ENCODE results near the gene MBIP.
A peak's percentile ranks its signal among the peaks of the same experiment; 100 is the strongest.

Gene MBIP

DNA sequence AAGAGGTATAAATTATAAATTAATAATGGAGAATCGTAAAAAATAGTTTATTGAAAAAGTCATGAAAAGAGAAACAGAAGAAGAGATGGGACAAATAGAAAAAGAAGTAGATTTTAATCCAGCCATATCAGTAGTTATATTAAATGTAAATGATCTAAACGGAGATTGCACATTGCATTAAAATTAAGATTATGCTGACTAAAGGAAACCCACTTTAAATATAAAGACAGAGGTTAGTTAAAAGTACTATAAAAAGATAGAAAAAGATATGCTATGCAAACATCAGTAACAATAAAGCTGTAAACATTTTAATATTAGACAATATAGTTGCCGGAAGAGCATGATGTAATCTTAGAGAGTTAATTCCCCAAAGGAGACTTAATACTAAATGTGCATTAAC lies 5.4 kb upstream of the MBIP start:
- H3K4me3 ChIP-seq (replicated peaks; ENCODE audit: low read depth, low read length) = no peak overlapping the region
- TF ChIP-seq, protein P1, sequence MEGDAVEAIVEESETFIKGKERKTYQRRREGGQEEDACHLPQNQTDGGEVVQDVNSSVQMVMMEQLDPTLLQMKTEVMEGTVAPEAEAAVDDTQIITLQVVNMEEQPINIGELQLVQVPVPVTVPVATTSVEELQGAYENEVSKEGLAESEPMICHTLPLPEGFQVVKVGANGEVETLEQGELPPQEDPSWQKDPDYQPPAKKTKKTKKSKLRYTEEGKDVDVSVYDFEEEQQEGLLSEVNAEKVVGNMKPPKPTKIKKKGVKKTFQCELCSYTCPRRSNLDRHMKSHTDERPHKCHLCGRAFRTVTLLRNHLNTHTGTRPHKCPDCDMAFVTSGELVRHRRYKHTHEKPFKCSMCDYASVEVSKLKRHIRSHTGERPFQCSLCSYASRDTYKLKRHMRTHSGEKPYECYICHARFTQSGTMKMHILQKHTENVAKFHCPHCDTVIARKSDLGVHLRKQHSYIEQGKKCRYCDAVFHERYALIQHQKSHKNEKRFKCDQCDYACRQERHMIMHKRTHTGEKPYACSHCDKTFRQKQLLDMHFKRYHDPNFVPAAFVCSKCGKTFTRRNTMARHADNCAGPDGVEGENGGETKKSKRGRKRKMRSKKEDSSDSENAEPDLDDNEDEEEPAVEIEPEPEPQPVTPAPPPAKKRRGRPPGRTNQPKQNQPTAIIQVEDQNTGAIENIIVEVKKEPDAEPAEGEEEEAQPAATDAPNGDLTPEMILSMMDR (IDR thresholded peaks at IDR 0.05; ENCODE audit: low read depth, low read length, missing control alignments) = no peak
- no peak for DNase-seq (ENCODE audit: extremely low read depth, low read depth)

DNA sequence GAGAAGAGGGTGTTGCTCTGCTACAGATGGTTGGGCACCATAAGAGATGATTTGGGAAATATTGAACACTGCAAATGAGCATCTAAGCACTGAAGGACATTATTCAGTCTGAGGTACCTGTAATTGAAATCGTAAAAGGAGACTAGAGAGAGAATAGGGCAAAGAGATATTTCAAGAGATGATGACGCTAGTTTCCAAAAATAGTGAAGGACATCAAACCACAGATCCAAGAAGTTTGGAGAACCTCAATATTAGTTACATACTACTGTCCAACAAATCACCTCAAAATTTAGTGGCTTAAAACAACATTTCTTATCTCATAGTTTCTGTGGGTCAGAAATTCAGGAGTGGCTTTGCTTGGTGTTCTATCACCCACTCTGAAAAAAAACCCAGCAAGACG lies 4.5 kb upstream of the MBIP start:
- no peak for DNase-seq (ENCODE audit: extremely low read depth, low read depth)
- TF ChIP-seq, protein P1 (IDR thresholded peaks at IDR 0.05; ENCODE audit: low read depth, low read length, missing control alignments) = no peak
- H3K4me3 ChIP-seq (replicated peaks; ENCODE audit: low read depth, low read length) = no peak overlapping the region

DNA sequence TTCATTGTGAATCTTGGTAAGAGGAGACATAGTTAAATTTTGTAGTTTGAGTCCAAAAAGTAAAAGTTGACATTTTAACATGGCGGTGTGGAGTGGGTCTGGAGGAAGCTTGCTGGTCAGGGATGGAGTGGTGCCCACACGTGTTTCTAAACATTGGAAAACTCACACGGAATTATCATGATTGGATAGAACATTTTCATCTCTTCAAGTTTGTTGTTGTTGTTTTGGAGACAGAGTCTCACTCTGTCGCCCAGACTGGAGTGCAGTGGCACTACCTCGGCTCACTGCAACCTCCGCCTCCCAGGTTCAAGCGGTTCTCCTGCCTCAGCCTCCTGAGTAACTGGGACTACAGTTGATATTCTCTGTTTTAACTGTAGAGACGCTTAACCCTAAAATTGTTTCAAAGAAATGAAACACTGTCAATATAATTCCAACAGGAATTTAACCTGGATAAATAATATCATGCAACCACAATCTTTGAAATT lies 502 bp upstream of the MBIP start:
- DNase-seq (ENCODE audit: extremely low read depth, low read depth) = no peak
- TF ChIP-seq, protein P1 (IDR thresholded peaks at IDR 0.05; ENCODE audit: low read depth, low read length, missing control alignments) = no peak
- peak overlapping the region; percentile 84 for H3K4me3 ChIP-seq (replicated peaks; ENCODE audit: low read depth, low read length)

DNA sequence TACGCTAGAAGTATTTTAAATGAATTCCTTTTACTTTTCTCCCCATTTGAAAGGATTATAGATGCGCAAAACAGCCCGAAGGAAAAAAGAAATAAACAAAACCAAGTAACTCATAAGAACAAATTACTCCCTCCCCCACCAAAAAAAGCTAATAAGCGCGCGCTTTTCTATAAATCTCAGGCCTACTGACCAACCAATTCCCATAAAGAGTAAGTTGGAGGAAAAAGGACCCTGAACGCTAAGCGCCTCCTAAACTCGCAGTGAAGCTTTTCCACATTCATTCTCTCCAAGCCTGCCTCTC lies 588 bp downstream of the MBIP start:
- DNase-seq (ENCODE audit: extremely low read depth, low read depth) = no peak
- peak overlapping the region; percentile 84 for H3K4me3 ChIP-seq (replicated peaks; ENCODE audit: low read depth, low read length)
- TF ChIP-seq, protein P1 (IDR thresholded peaks at IDR 0.05; ENCODE audit: low read depth, low read length, missing control alignments) = no peak

DNA sequence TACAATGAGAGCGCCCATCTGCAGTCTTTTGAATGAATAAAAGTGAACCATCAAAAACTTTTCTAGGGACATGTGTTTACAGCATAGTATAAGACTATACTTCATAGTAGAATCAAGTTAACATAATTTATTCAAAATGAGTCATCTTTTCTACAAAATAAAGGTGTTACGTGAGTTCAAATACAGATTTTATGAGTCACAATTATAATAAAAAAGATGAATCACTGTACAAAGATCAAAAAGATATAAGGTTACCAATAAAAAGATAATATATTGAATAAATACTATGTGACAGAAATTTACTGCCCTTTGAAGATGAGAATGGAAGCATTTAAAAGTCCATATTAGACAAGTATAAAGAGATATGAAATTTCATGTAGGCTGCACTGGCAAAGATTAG lies 2.8 kb downstream of the MBIP start:
- no peak for DNase-seq (ENCODE audit: extremely low read depth, low read depth)
- no peak overlapping the region for H3K4me3 ChIP-seq (replicated peaks; ENCODE audit: low read depth, low read length)
- TF ChIP-seq, protein P1 (IDR thresholded peaks at IDR 0.05; ENCODE audit: low read depth, low read length, missing control alignments) = no peak

DNA sequence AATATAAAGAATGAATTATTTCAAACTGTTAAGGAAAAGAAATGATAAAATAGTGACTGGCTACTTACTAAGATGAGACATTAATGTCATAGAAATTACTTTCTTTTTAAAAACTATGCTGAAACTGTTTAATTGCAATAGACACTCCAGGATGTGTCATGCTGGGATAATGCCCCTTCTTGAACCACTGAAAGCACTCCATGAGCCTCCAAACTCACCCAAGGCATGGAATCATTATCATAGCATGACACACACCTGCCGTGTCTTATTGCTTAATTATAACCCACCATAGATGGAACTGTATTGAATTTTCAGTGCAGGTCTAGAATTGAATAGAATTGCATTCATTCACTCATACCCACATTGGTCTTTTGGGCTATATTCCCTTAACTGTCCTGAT lies 4.3 kb downstream of the MBIP start:
- TF ChIP-seq, protein P1 (IDR thresholded peaks at IDR 0.05; ENCODE audit: low read depth, low read length, missing control alignments) = no peak
- no peak overlapping the region for H3K4me3 ChIP-seq (replicated peaks; ENCODE audit: low read depth, low read length)
- no peak for DNase-seq (ENCODE audit: extremely low read depth, low read depth)

DNA sequence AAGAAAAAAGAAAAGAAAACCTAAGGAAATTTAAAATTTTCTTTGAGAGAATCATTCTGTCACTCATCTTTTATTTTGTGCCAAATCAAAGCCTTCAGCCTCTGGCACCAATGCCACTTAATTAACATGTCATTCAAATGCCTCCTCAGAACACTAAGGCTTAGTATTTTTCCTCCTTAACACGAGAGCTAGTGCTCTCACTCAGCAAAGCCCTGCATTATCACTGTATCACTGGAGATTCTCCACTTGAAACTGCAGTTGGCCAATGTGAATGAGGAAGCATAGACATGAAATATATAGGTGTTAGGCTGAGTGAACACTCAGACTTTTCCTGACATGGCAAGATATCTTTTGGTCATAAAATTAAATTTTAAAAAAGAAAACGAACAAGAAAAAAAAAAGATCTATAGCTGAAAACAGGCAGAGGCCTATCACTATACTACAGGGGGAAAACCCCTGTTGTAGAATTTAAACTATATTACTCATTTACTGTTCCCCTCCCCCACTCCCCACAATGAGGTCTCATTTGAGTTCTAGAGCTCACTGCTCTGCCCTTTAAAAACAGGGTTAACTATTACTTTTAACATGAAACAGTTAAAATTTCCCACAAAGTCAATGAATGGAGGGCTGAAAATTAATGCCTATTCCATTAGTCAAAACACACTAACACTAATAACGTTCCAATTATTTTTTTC lies 5.1 kb downstream of the MBIP start:
- no peak overlapping the region for H3K4me3 ChIP-seq (replicated peaks; ENCODE audit: low read depth, low read length)
- DNase-seq (ENCODE audit: extremely low read depth, low read depth) = no peak
- TF ChIP-seq, protein P1 (IDR thresholded peaks at IDR 0.05; ENCODE audit: low read depth, low read length, missing control alignments) = no peak
